Psoas muscle (tissue), 8 donors: ENCODE results near the gene PTPRG. TPM values are rescaled to one million over a fixed set of nuclear protein-coding genes. Genes with fewer than 3 reads are reported as not detected.

Experiments used
- ATAC-seq, 4 donors: fragments of 200-7000 bp; cut with Tn5 transposase; one replicate each; pipeline ENCODE4 v1.9.1; 2020; ENCODE audit warnings: moderate library complexity in 3 of 4, mild to moderate bottlenecking in 2 of 4
- DNase-seq, 2 donors: peaks; one replicate each; pipeline ENCODE4 v3.0.0-alpha.2; 2020
- H3K27ac ChIP-seq: fragments of 200-600 bp; one replicate; pipeline ENCODE4 v1.8.0; 2022
- H3K27me3 ChIP-seq, 3 donors: fragments of 200-600 bp in 1 of 3; one replicate each; pipeline versions ENCODE4 v1.6.1 to v1.8.0; 2013 to 2022; ENCODE audit warnings: low read length in 2 of 3, mild to moderate bottlenecking in 2 of 3, moderate library complexity in 1 of 3; ENCODE audit not compliant: insufficient read depth in 3 of 3
- H3K36me3 ChIP-seq, 2 donors: fragments of 200-600 bp in 1 of 2; one replicate each; pipeline versions ENCODE4 v1.6.1 to v1.8.0; 2013 to 2022; ENCODE audit warnings: low read depth in 1 of 2, mild to moderate bottlenecking in 1 of 2, moderate library complexity in 1 of 2; ENCODE audit not compliant: insufficient read depth in 1 of 2
- H3K4me1 ChIP-seq: fragments of 200-600 bp; one replicate; pipeline ENCODE4 v1.8.0; 2022
- H3K4me3 ChIP-seq: fragments of 200-600 bp; one replicate; pipeline ENCODE4 v1.8.0; 2022; ENCODE audit warnings: mild to moderate bottlenecking
- H3K9me3 ChIP-seq: fragments of 200-600 bp; one replicate; pipeline ENCODE4 v1.8.0; 2022
- CTCF ChIP-seq: fragments of 200-600 bp; IDR thresholded peaks from one replicate; pipeline ENCODE4 v1.8.0; 2022; ENCODE audit warnings: antibody characterized with exemption
- whole genome bisulfite sequencing, 3 donors: extraction: QIAGEN DNeasy Blood & Tissue Kit; methylation state at CpG; one replicate each; pipeline versions ENCODE4 v1.1.6 to v1.1.7; 2013; 5-methylcytosine and 5-hydroxymethylcytosine counted together
- intact Hi-C, 2 donors: fragments of 100-400 bp; cut with DNase I; formaldehyde crosslinking; loops; one replicate each; pipeline versions ENCODE4 v1.11.0 to v1.14.2; 2022
- polyA plus RNA-seq, 3 donors: library from polyadenylated mRNA; stranded (reverse); fragments of 200-250 nt; gene quantifications; one replicate each; pipeline ENCODE4 v1.2.3, GENCODE V29; 2013
- total RNA-seq, 4 donors: library from RNA; stranded (reverse); fragmentation: NEBNext Ultra II Directional in 2 of 4; extraction: Animal tissue kit (Norgen Biotek cat#: 25700) in 2 of 4; gene quantifications; one replicate each; pipeline versions ENCODE4 v1.2.1 to v1.2.4, GENCODE V29; 2021 to 2023
- donor health status: healthy with polysubstance abuse.
- donor health status: DM: no; HTN: no; CAD: no; lungs with moderate emphysema.
- donor health status: Bipolar disorder and iron deficiency.
- donor health status: healthy.
- donor health status: DM: yes; HTN: yes; CAD: no.
- donor health status: DM: no; HTN: no; CAD: no.
- donor health status: DM: no; HTN: no; CAD: no.
- donor health status: DM: yes; HTN: yes; CAD: no.

PTPRG gene
- total and polyA plus RNA-seq, 7 donors: 4.5 to 29.5 (median 12.6) TPM

DNA sequence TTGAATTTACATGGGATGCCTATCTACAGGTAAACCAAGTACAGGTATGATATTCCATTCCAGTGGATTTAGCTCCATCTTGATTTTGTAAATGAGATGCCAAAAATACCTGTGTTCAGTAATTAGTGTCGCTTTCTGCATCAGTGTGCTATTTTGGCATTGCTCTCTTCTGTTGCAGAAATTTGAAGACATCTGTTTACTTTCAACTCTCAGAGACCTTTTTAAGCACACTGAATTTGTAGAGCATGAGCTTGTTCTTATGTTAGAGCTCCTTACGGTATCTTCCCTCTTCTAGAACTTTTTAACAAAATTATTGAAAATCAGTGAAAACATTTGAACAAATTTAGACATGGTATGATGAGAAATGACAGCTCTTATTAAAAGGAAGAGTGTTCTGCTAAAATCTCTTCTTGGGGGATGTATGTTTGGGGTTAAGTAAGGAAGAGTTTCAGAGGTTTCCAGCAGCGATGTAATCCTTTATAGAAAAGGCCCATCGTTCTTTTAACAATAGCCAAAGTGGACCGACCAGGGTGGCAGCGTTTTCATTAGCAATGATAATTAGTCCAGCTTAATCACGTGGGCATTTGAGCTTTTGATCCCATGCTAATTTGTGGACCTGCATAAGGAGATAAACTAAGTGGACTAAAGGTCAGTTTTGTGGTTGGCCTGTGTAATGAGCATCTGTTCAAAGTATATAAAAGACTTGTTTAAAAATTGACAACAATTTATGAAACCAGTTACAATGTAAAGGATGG lies 385.4 kb downstream of the PTPRG start:
- no peak for ATAC-seq
- no peaks in the 10 kb centered on the region for H3K27me3 ChIP-seq
- H3K27ac ChIP-seq: no peak overlapping the region
- no peaks in the 10 kb centered on the region for H3K9me3 ChIP-seq
- WGBS, 3 donors: 60 to 69% (median 62%) methylated on average over 7 of the region's 7 CpGs
- no peaks in the 10 kb centered on the region for H3K36me3 ChIP-seq
- intact Hi-C loops: loop anchor here in 1 of 2 donors (10.0 kb wide), 1 partner anchor 238 kb away; no protein-coding TSS in a partner anchor
- TF ChIP-seq CTCF: no peak
- DNase-seq: no peak
- no peak overlapping the region for H3K4me3 ChIP-seq
- peaks cover 40% of the 10 kb centered on the region for H3K4me1 ChIP-seq

DNA sequence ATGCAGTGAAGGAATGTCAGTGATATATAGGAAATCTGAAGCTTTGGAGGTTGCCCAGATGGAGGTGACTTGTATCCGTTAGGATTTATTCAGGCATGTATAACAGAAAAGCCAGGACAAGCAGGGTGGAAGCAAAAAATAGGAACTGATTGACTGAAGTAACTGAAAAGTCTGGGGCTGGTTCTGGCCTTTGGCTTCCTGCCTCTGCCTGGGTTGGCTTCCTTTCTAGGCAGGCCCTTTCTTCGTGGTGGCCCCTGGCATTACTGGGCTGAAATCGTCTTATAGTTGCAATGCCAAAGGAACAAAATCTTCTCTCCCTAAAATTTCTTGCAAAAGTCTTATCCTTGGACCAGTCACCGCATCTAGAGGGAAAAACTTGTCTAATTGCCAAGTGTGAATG lies 386.1 kb downstream of the PTPRG start:
- ATAC-seq (no peak), DNase-seq (peak in 1 of 2 donors; percentile 25)
- no peak overlapping the region for H3K4me3 ChIP-seq
- H3K27me3 ChIP-seq: no peaks in the 10 kb centered on the region
- H3K36me3 ChIP-seq: no peaks in the 10 kb centered on the region
- intact Hi-C loops: loop anchor here in 1 of 2 donors (10.0 kb wide), 1 partner anchor 237 kb away; no protein-coding TSS in a partner anchor
- no peak for TF ChIP-seq CTCF
- H3K9me3 ChIP-seq: no peaks in the 10 kb centered on the region
- 48 to 75% (median 48%) methylated on average over 4 of the region's 4 CpGs for WGBS, 3 donors
- H3K27ac ChIP-seq: no peak overlapping the region
- peaks cover 44% of the 10 kb centered on the region for H3K4me1 ChIP-seq

- H3K4me1 ChIP-seq: peaks cover 58% of the 10 kb centered on the region
- ATAC-seq (no peak), DNase-seq (no peak)
- no peaks in the 10 kb centered on the region for H3K27me3 ChIP-seq
- no peak for TF ChIP-seq CTCF
- no peaks in the 10 kb centered on the region for H3K36me3 ChIP-seq
- no peaks in the 10 kb centered on the region for H3K9me3 ChIP-seq
- peak overlapping the region; percentile 19 for H3K27ac ChIP-seq
- 40 to 75% (median 46%) methylated on average over 5 of the region's 5 CpGs for WGBS, 3 donors
- no peak overlapping the region for H3K4me3 ChIP-seq
- intact Hi-C loops: loop anchor here in 1 of 2 donors (10.0 kb wide), 1 partner anchor 236 kb away; no protein-coding TSS in a partner anchor
Measured at GRCh38 chr3:61948699-61949305, 387.4 kb downstream of the PTPRG start.

GRCh38 chr3:61954097-61954540 lies 392.7 kb downstream of the PTPRG start:
- H3K4me3 ChIP-seq: no peak overlapping the region
- H3K27me3 ChIP-seq: no peaks in the 10 kb centered on the region
- peak overlapping the region; percentile 57 for H3K27ac ChIP-seq
- H3K9me3 ChIP-seq: no peaks in the 10 kb centered on the region
- H3K36me3 ChIP-seq: no peaks in the 10 kb centered on the region
- H3K4me1 ChIP-seq: peaks cover 68% of the 10 kb centered on the region
- no peak for TF ChIP-seq CTCF
- whole genome bisulfite sequencing, 3 donors: 47 to 64% (median 58%) methylated on average over 2 of the region's 2 CpGs
- no peak for DNase-seq
- ATAC-seq: peak; percentile 86 to 88 (median 86)
- intact Hi-C loops: no loop called here
